GM12878 (cell line): ENCODE data around the gene MAP4K4. TPM values are rescaled to one million over a fixed set of nuclear protein-coding genes. Genes with fewer than 3 reads are reported as not detected.

Experiments
- ATAC-seq: fragments of 200-7000 bp; cut with Tn5 transposase; 3 replicates; pipeline ENCODE4 v1.9.1; 2020; ENCODE audit warnings: mild to moderate bottlenecking, moderate library complexity
- BruUV-seq: library from RNA; stranded (reverse); fragments of 400-500 nt; replicated peaks from 2 replicates; lab custom pipeline; 2021; lab: Mats Ljungman, UMichigan
- CTCF ChIA-PET: fragments of 300-600 bp; sonication (Branson Sonifier 250); formaldehyde crosslinking; extraction: SDS; loops from one replicate; lab custom pipeline; 2021; ENCODE audit warnings: inconsistent platforms; lab: Yijun Ruan, JAX
- POLR2A ChIA-PET: fragments of 350-600 bp; formaldehyde crosslinking; extraction: SDS; loops from one replicate; lab custom pipeline; 2021; ENCODE audit warnings: inconsistent platforms; lab: Charles Lee
- RAD21 ChIA-PET: fragments of 300-600 bp; sonication (Branson Sonifier 250); formaldehyde crosslinking; loops from one replicate; lab custom pipeline; 2023; ENCODE audit warnings: antibody characterized with exemption; ENCODE audit not compliant: unreplicated experiment; lab: Charles Lee
- SMC1A ChIA-PET: fragments of 300-600 bp; sonication (Branson Sonifier 250); formaldehyde crosslinking; loops from one replicate; lab custom pipeline; 2023; ENCODE audit not compliant: unreplicated experiment, uncharacterized antibody; lab: Charles Lee
- DNase-seq: peaks from one replicate; pipeline ENCODE4 v3.0.0-alpha.2; 2011; ENCODE audit warnings: low read depth, low spot score
- FAIRE-seq: peaks from 3 replicates; lab custom pipeline; 2011; peaks lifted over from hg19 to GRCh38; lab: Jason Lieb, UNC
- H2AFZ ChIP-seq: 2 replicates; pipeline ENCODE4 v1.6.0; 2011; ENCODE audit warnings: low read depth, low read length, control low read depth; ENCODE audit not compliant: control insufficient read depth
- H3K27ac ChIP-seq: 2 replicates; pipeline ENCODE4 v1.5.1; 2011; ENCODE audit warnings: control low read depth; ENCODE audit not compliant: control insufficient read depth, insufficient read depth
- H3K27me3 ChIP-seq, 2 experiments: replicated peaks in 1 of 2; 2 replicates each; pipeline versions ENCODE4 v1.6.0 to v1.6.1; 2011; ENCODE audit warnings: low read length in 1 of 2; ENCODE audit not compliant: control insufficient read depth in 2 of 2, insufficient read depth in 2 of 2
- H3K36me3 ChIP-seq, 2 experiments: 2 replicates each; pipeline ENCODE4 v1.5.1; 2011; ENCODE audit warnings: low read length in 1 of 2; ENCODE audit not compliant: control insufficient read depth in 2 of 2, insufficient read depth in 2 of 2
- H3K4me1 ChIP-seq: 2 replicates; pipeline ENCODE4 v1.6.1; 2011; ENCODE audit warnings: mild to moderate bottlenecking, low read length, moderate library complexity, mixed read lengths; ENCODE audit not compliant: control insufficient read depth, insufficient read depth
- H3K4me2 ChIP-seq: 2 replicates; pipeline ENCODE4 v1.6.0; 2011; ENCODE audit warnings: control low read depth; ENCODE audit not compliant: control insufficient read depth, insufficient read depth
- H3K4me3 ChIP-seq: fragments of 200-600 bp; sonication (generic); 2 replicates; pipeline ENCODE4 v1.5.1; 2016
- H3K79me2 ChIP-seq: 2 replicates; pipeline ENCODE4 v1.6.0; 2011; ENCODE audit warnings: low read length; ENCODE audit not compliant: control insufficient read depth, insufficient read depth
- H3K9ac ChIP-seq: 2 replicates; pipeline ENCODE4 v1.8.0; 2011; ENCODE audit warnings: low read length, control low read depth, mixed read lengths; ENCODE audit not compliant: control insufficient read depth, insufficient read depth
- H3K9me3 ChIP-seq: replicated peaks from 3 replicates; pipeline ENCODE4 v1.5.1; 2011; ENCODE audit warnings: mild to moderate bottlenecking, low read length; ENCODE audit not compliant: control insufficient read depth, insufficient read depth
- H4K20me1 ChIP-seq: 2 replicates; pipeline ENCODE4 v1.6.0; 2011; ENCODE audit not compliant: control insufficient read depth, insufficient read depth
- CUX1 ChIP-seq: IDR thresholded peaks from 2 replicates; pipeline ENCODE4 v1.6.1; 2012; ENCODE audit warnings: improper control_type of control experiment, low read depth, low read length; ENCODE audit not compliant: insufficient replicate concordance
- HDAC6 ChIP-seq: fragments of 200-600 bp; sonication (generic); IDR thresholded peaks from one replicate; pipeline ENCODE4 v1.8.0; 2017; ENCODE audit warnings: antibody characterized with exemption; ENCODE audit not compliant: unreplicated experiment
- MLLT1 ChIP-seq: fragments of 450-650 bp; IDR thresholded peaks from 2 replicates; pipeline ENCODE4 v1.6.1; 2016; ENCODE audit warnings: mild to moderate bottlenecking
- NFIC ChIP-seq: IDR thresholded peaks from 2 replicates; pipeline ENCODE4 v1.6.1; 2012; ENCODE audit warnings: low read depth, mild to moderate bottlenecking, inconsistent platforms, low read length, moderate library complexity
- NKRF ChIP-seq: fragments of 450-650 bp; conservative IDR thresholded peaks from 2 replicates; pipeline ENCODE4 v1.6.1; 2017; ENCODE audit warnings: mild to moderate bottlenecking, moderate library complexity
- PAX5 ChIP-seq: IDR thresholded peaks from 2 replicates; pipeline ENCODE4 v1.6.1; 2011; ENCODE audit warnings: low read depth, low read length, borderline replicate concordance
- POLR2A ChIP-seq: IDR thresholded peaks from 2 replicates; pipeline ENCODE4 v1.6.1; 2011; ENCODE audit warnings: low read depth, mild to moderate bottlenecking, low read length
- SREBF1 ChIP-seq: IDR thresholded peaks from 2 replicates; pipeline ENCODE4 v1.6.1; 2012; ENCODE audit warnings: mild to moderate bottlenecking, low read length
- TBL1XR1 ChIP-seq: IDR thresholded peaks from 2 replicates; pipeline ENCODE4 v1.6.1; 2012; ENCODE audit warnings: low read depth, low read length, improper control_type of control experiment
- WGBS: methylation state at CpG from one replicate; pipeline ENCODE4 v1.1.6; 2016; ENCODE audit warnings: low lambda C conversion rate; ENCODE audit not compliant: insufficient replicate concordance, insufficient coverage; ENCODE audit errors: missing lambda C conversion rate; 5-methylcytosine and 5-hydroxymethylcytosine counted together
- in situ Hi-C: fragments of 300-500 bp; cut with MboI; formaldehyde crosslinking; loops from 9 replicates; pipeline ENCODE4 v1.14.3; 2018; ENCODE audit warnings: mixed read lengths
- intact Hi-C: fragments of 100-400 bp; cut with micrococcal nuclease; formaldehyde crosslinking; loops from one replicate; pipeline ENCODE4 v1.14.2; 2022; ENCODE audit not compliant: unreplicated experiment
- polyA plus RNA-seq, 11 experiments: library from polyadenylated mRNA; depleted of rRNA in 4 of 11; unstranded in 6 of 11; stranded (reverse) in 5 of 11; fragments of >200 nt; fragmentation: Nextera tagmentation in 4 of 11; fragmentation: Illumina TruSeq in 1 of 11; extraction: Ambion mirVana in 4 of 11; extraction: Trizol in 1 of 11; gene quantifications; 1 replicate in 1 of 11; 2 replicates in 10 of 11; pipeline versions ENCODE4 v1.2.1 to v1.2.3, GENCODE V29; 2011 to 2016; ENCODE audit warnings: inconsistent platforms in 2 of 11, missing spikeins in 2 of 11, low read depth in 1 of 11
- total RNA-seq, 4 experiments: library from RNA; depleted of rRNA in 3 of 4; stranded (reverse); fragments of >200 nt in 3 of 4; fragmentation: Illumina TruSeq in 1 of 4; extraction: Trizol in 1 of 4; gene quantifications; 2 replicates each; pipeline versions ENCODE4 v1.2.1 to v1.2.3, GENCODE V29; 2013 to 2021

MAP4K4 gene
- total and polyA plus RNA-seq, 10 of the 15 experiments (the other 5 are each of a cell fraction or from before 2014, with no cell fraction given) = 1.9 to 50.4 (median 9.7) TPM

- FAIRE-seq (no peak), ATAC-seq (no peak), DNase-seq (no peak)
- H3K27me3 ChIP-seq = no peaks in the 10 kb centered on the region
- no peak overlapping the region for H3K4me3 ChIP-seq
- ChIA-PET SMC1A (interaction anchor here (1.3 to 1.5 kb wide), 2 partner anchors 9 kb away, joined by 3 to 5 read pairs; no protein-coding TSS in a partner anchor), RAD21 (no interaction called here), POLR2A (no interaction called here), CTCF (interaction anchor here (1.0 kb wide), 1 partner anchor 10 kb away, joined by 3 read pairs; no protein-coding TSS in a partner anchor)
- H3K36me3 ChIP-seq = no peaks in the 10 kb centered on the region
- peaks cover 2% of the 10 kb centered on the region; the same call in 2 of the 3 replicates for H3K9me3 ChIP-seq
- no TSS peak for BruUV-seq
- TF ChIP-seq HDAC6 = no peak
- no peak for TF ChIP-seq SREBF1
- no peak for TF ChIP-seq TBL1XR1
- no peak for TF ChIP-seq POLR2A
- no peaks in the 10 kb centered on the region for H4K20me1 ChIP-seq
- H3K4me2 ChIP-seq = no peak overlapping the region
- no peak overlapping the region for H3K27ac ChIP-seq
- H3K4me1 ChIP-seq = no peaks in the 10 kb centered on the region
- H2AFZ ChIP-seq = no peak overlapping the region
- no peak overlapping the region for H3K9ac ChIP-seq
- WGBS = 75% methylated on average over 3 of the region's 3 CpGs
- no peaks in the 10 kb centered on the region for H3K79me2 ChIP-seq
- intact Hi-C loops = no loop called here
- in situ Hi-C loops = no loop called here
Observed at GRCh38 chr2:101930019-101930418, 232.5 kb downstream of the MAP4K4 start.

GRCh38 chr2:101930847-101931246 is 233.3 kb downstream of the MAP4K4 start:
- no TSS peak for BruUV-seq
- ChIA-PET CTCF (interaction anchor here (1.0 kb wide), 1 partner anchor 11 kb away, joined by 3 read pairs; no protein-coding TSS in a partner anchor), RAD21 (interaction anchor here (0.6 to 1.3 kb wide), 2 partner anchors 310 to 548 kb away, joined by 3 read pairs; no protein-coding TSS in a partner anchor), SMC1A (no interaction called here), POLR2A (no interaction called here)
- intact Hi-C loops = no loop called here
- ATAC-seq = no peak
- no peak overlapping the region for H3K4me2 ChIP-seq
- H2AFZ ChIP-seq = no peak overlapping the region
- H3K4me3 ChIP-seq = no peak overlapping the region
- in situ Hi-C loops = no loop called here
- no peaks in the 10 kb centered on the region for H3K79me2 ChIP-seq
- 10% methylated on average over 4 of the region's 4 CpGs for WGBS
- H3K4me1 ChIP-seq = no peaks in the 10 kb centered on the region
- H3K9me3 ChIP-seq = peaks cover 2% of the 10 kb centered on the region; the same call in 2 of the 3 replicates
- no peaks in the 10 kb centered on the region for H4K20me1 ChIP-seq
- no peak for DNase-seq
- H3K36me3 ChIP-seq = no peaks in the 10 kb centered on the region
- no peak overlapping the region for H3K9ac ChIP-seq
- H3K27ac ChIP-seq = no peak overlapping the region
- no peak for FAIRE-seq
- H3K27me3 ChIP-seq = no peaks in the 10 kb centered on the region
- TF ChIP-seq MLLT1 (no peak), NKRF (no peak), PAX5 (no peak), NFIC (no peak), CUX1 (no peak)
